AG04450 (cell line): Measurements from ENCODE around the gene ZNF318. TPM values are rescaled to one million over a fixed set of nuclear protein-coding genes. Genes with fewer than 3 reads are reported as not detected.

Experiments used
- CTCF ChIA-PET: fragments of 300-600, 350-600 bp; formaldehyde crosslinking; extraction: SDS; loops from one replicate; lab custom pipeline; 2022; ENCODE audit warnings: antibody characterized with exemption, inconsistent platforms; lab: Charles Lee
- POLR2A ChIA-PET: fragments of 350-600 bp; formaldehyde crosslinking; extraction: SDS; loops from one replicate; lab custom pipeline; 2021; ENCODE audit warnings: antibody characterized with exemption, inconsistent platforms; lab: Yijun Ruan, JAX
- DNase-seq: peaks from one replicate; pipeline ENCODE4 v3.0.0-alpha.2; 2011; ENCODE audit warnings: low read depth, low spot score
- H3K27ac ChIP-seq: one replicate; pipeline ENCODE4 v1.5.1; 2012; ENCODE audit warnings: low read depth, low read length, control low read depth
- H3K27me3 ChIP-seq: one replicate; pipeline ENCODE4 v1.6.0; 2012; ENCODE audit warnings: low read length; ENCODE audit not compliant: control insufficient read depth, insufficient read depth
- H3K4me3 ChIP-seq: 2 replicates; pipeline ENCODE4 v1.5.1; 2011; ENCODE audit warnings: mild to moderate bottlenecking, low read depth, low read length, control low read depth
- H3K9me3 ChIP-seq: 2 replicates; pipeline ENCODE4 v1.5.1; 2012; ENCODE audit warnings: low read length; ENCODE audit not compliant: control insufficient read depth, insufficient read depth
- polyA plus RNA-seq: library from polyadenylated mRNA; depleted of rRNA; stranded (reverse); fragments of >200 nt; gene quantifications from 2 replicates; pipeline ENCODE4 v1.2.3, GENCODE V29; 2011
- TF ChIP-seq, protein P1 (sequence below): IDR thresholded peaks from 2 replicates; pipeline ENCODE4 v1.5.1; 2011; ENCODE audit warnings: low read depth, low read length, control low read depth, inconsistent platforms

Gene ZNF318
- polyA plus RNA-seq, 1 experiment, result 14.9 TPM

- no peak for DNase-seq
- TF ChIP-seq, protein P1, sequence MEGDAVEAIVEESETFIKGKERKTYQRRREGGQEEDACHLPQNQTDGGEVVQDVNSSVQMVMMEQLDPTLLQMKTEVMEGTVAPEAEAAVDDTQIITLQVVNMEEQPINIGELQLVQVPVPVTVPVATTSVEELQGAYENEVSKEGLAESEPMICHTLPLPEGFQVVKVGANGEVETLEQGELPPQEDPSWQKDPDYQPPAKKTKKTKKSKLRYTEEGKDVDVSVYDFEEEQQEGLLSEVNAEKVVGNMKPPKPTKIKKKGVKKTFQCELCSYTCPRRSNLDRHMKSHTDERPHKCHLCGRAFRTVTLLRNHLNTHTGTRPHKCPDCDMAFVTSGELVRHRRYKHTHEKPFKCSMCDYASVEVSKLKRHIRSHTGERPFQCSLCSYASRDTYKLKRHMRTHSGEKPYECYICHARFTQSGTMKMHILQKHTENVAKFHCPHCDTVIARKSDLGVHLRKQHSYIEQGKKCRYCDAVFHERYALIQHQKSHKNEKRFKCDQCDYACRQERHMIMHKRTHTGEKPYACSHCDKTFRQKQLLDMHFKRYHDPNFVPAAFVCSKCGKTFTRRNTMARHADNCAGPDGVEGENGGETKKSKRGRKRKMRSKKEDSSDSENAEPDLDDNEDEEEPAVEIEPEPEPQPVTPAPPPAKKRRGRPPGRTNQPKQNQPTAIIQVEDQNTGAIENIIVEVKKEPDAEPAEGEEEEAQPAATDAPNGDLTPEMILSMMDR, result no peak
- POLR2A ChIA-PET, result no interaction called here
- Histone ChIP-seq H3K27ac (no peak overlapping the region), H3K4me3 (no peak overlapping the region), H3K9me3 (no peaks in the 10 kb centered on the region), H3K27me3 (no peaks in the 10 kb centered on the region)
- CTCF ChIA-PET, result no interaction called here
Measured at GRCh38 chr6:43331891-43332290, 37.6 kb downstream of the ZNF318 start.

DNA sequence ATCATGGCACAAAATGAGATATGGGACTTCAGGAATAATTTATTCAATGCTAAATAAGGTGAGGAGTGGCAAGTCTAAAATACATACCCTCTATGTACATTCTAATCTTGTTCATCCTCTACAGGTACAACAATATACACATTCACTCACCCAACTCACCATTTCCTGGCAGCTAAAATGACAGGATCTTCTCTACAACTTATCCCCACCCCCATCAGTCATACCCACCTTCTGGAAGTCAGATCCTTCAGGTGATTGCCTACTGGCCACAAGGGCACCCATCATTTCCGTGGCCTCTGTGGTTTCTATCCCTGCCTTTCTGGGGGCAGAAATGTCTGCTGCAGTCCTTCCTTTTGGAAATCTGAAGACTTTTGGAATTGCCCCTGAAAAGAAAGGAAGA is 38.0 kb downstream of the ZNF318 start:
- no peak for DNase-seq
- CTCF ChIA-PET, result no interaction called here
- no peaks in the 10 kb centered on the region for H3K9me3 ChIP-seq
- no peak overlapping the region for H3K4me3 ChIP-seq
- TF ChIP-seq, protein P1, result no peak
- H3K27ac ChIP-seq, result no peak overlapping the region
- no peaks in the 10 kb centered on the region for H3K27me3 ChIP-seq
- POLR2A ChIA-PET, result no interaction called here

GRCh38 chr6:43328528-43328927 is 40.9 kb downstream of the ZNF318 start:
- ChIA-PET POLR2A (no interaction called here), CTCF (no interaction called here)
- Histone ChIP-seq H3K27me3 (no peaks in the 10 kb centered on the region), H3K4me3 (no peak overlapping the region), H3K27ac (no peak overlapping the region), H3K9me3 (no peaks in the 10 kb centered on the region)
- DNase-seq, result no peak
- TF ChIP-seq, protein P1, result no peak

- Histone ChIP-seq H3K27ac (no peak overlapping the region), H3K27me3 (no peaks in the 10 kb centered on the region), H3K4me3 (no peak overlapping the region), H3K9me3 (no peaks in the 10 kb centered on the region)
- no peak for DNase-seq
- CTCF ChIA-PET, result interaction anchor here (1.0 kb wide), 1 partner anchor 62 kb away, joined by 3 read pairs; no protein-coding TSS in a partner anchor
- TF ChIP-seq, protein P1, result no peak
- POLR2A ChIA-PET, result no interaction called here
Measured at GRCh38 chr6:43325876-43326275, 43.6 kb downstream of the ZNF318 start.

DNA sequence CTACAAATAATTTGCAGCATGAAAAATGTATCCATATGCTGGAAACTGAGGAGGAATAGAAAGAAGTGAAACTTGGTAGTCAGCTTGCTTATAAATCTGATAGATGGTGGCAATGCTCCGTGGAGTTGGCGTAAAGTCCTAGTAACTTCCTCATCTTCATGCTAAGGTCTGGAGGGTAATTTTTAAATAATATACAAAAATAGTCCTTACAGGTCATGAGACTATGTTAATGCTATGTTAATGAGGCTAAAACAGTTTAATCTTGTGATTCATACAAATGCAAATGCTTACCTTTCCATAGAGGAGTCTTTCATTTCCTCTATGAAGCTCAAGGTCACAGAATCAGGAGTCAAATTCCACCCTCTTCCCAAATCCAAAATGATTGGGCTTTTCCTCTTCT is 51.4 kb downstream of the ZNF318 start:
- H3K4me3 ChIP-seq, result no peak overlapping the region
- ChIA-PET CTCF (no interaction called here), POLR2A (no interaction called here)
- no peaks in the 10 kb centered on the region for H3K9me3 ChIP-seq
- TF ChIP-seq, protein P1, result no peak
- H3K27ac ChIP-seq, result no peak overlapping the region
- DNase-seq, result no peak
- peaks cover 22% of the 10 kb centered on the region for H3K27me3 ChIP-seq
